K562 (cell line): ENCODE results near the gene SKAP1. TPM values are rescaled to one million over a fixed set of nuclear protein-coding genes. Genes with fewer than 3 reads are reported as not detected.

ENCODE experiments used
- ATF1 ChIP-seq, 2 experiments: fragments of 450-650 bp in 1 of 2; IDR thresholded peaks; 2 replicates each; pipeline ENCODE4 v1.6.1; 2016; ENCODE audit warnings: missing compliant biosample characterization in 1 of 2, missing genetic modification characterization in 1 of 2
- FOXM1 ChIP-seq, 2 experiments: fragments of 450-650 bp in 1 of 2; sonication (generic) in 1 of 2; formaldehyde crosslinking in 1 of 2; IDR thresholded peaks; 2 replicates each; pipeline versions ENCODE4 v1.6.1 to v1.9.0; 2017 to 2022; ENCODE audit warnings: low read depth in 2 of 2, mild to moderate bottlenecking in 2 of 2, missing genetic modification reagents in 1 of 2, moderate library complexity in 1 of 2
- JUND ChIP-seq, 2 experiments: IDR thresholded peaks; 2 replicates in 1 of 2; 3 replicates in 1 of 2; pipeline ENCODE4 v1.6.1; 2011; ENCODE audit warnings: borderline replicate concordance in 2 of 2, low read depth in 2 of 2, low read length in 2 of 2, improper control_type of control experiment in 1 of 2, missing biosample characterization in 1 of 2, missing genetic modification characterization in 1 of 2, missing genetic modification reagents in 1 of 2
- L3MBTL2 ChIP-seq: fragments of 450-650 bp; IDR thresholded peaks from 2 replicates; pipeline ENCODE4 v1.6.1; 2016; ENCODE audit warnings: mild to moderate bottlenecking, moderate library complexity
- PHF20 ChIP-seq: fragments of 450-650 bp; IDR thresholded peaks from 2 replicates; pipeline ENCODE4 v1.6.1; 2018; ENCODE audit not compliant: partially characterized antibody
- RBFOX2 ChIP-seq: fragments of 200-400 bp; formaldehyde crosslinking; IDR thresholded peaks from 2 replicates; pipeline ENCODE4 v1.6.1; 2017; ENCODE audit warnings: low read depth, mild to moderate bottlenecking, low read length, moderate library complexity
- TBL1XR1 ChIP-seq, 2 experiments: IDR thresholded peaks; 2 replicates each; pipeline ENCODE4 v1.6.1; 2012; ENCODE audit warnings: improper control_type of control experiment in 2 of 2, low read length in 2 of 2, mild to moderate bottlenecking in 1 of 2
- ZNF780A ChIP-seq: fragments of 250-450 bp; sonication (Bioruptor Pico); IDR thresholded peaks from 2 replicates; pipeline ENCODE4 v1.5.0; 2021; ENCODE audit warnings: mild to moderate bottlenecking
- polyA plus RNA-seq, 8 experiments: library from polyadenylated mRNA; depleted of rRNA in 4 of 8; stranded (reverse) in 5 of 8; unstranded in 3 of 8; fragments of >200 nt; fragmentation: Nextera tagmentation in 2 of 8; fragmentation: Illumina TruSeq in 1 of 8; extraction: Ambion mirVana in 2 of 8; extraction: Trizol in 1 of 8; gene quantifications; 2 replicates each; pipeline versions ENCODE4 v1.2.1 to v1.2.3, GENCODE V29; 2011 to 2014; ENCODE audit warnings: inconsistent platforms in 1 of 8, missing spikeins in 1 of 8
- total RNA-seq, 7 experiments: library from RNA; depleted of rRNA in 6 of 7; stranded (reverse); fragments of >200 nt in 6 of 7; fragmentation: Illumina TruSeq in 2 of 7; extraction: Trizol in 2 of 7; gene quantifications; 2 replicates each; pipeline versions ENCODE4 v1.2.1 to v1.2.3, GENCODE V29; 2011 to 2021; ENCODE audit warnings: low replicate concordance in 1 of 7
- TF ChIP-seq, protein P1 (sequence below), 2 experiments: fragments of 450-650 bp; IDR thresholded peaks; 2 replicates each; pipeline ENCODE4 v1.6.1; 2018; ENCODE audit warnings: mild to moderate bottlenecking in 2 of 2, low read depth in 1 of 2; ENCODE audit not compliant: partially characterized antibody in 2 of 2
- TF ChIP-seq, protein P2 (sequence below): sonication (generic); formaldehyde crosslinking; IDR thresholded peaks from 2 replicates; pipeline ENCODE4 v1.8.0; 2022; ENCODE audit warnings: mild to moderate bottlenecking, missing genetic modification reagents
- TF ChIP-seq, protein P3 (sequence below), 2 experiments: fragments of 200-800 bp in 1 of 2; sonication (Bioruptor generic) in 1 of 2; sonication (generic) in 1 of 2; formaldehyde crosslinking in 1 of 2; IDR thresholded peaks in 1 of 2; conservative IDR thresholded peaks in 1 of 2; 2 replicates each; pipeline versions ENCODE4 v1.5.0 to v1.6.1; 2016 to 2020; ENCODE audit warnings: missing compliant biosample characterization in 1 of 2, missing genetic modification characterization in 1 of 2, missing genetic modification reagents in 1 of 2
- TF ChIP-seq, protein P4 (sequence below): fragments of 450-650 bp; IDR thresholded peaks from 2 replicates; pipeline ENCODE4 v1.6.1; 2017; ENCODE audit warnings: antibody characterized with exemption
- TF ChIP-seq, protein P5 (sequence below): fragments of 450-650 bp; IDR thresholded peaks from 2 replicates; pipeline ENCODE4 v1.6.1; 2016; ENCODE audit warnings: mild to moderate bottlenecking

Gene SKAP1
- total and polyA plus RNA-seq, 9 of the 15 experiments (the other 6 are each of a cell fraction or from before 2014, with no cell fraction given) = 0.06 to 0.80 (median 0.10) TPM; not detected in 4

DNA sequence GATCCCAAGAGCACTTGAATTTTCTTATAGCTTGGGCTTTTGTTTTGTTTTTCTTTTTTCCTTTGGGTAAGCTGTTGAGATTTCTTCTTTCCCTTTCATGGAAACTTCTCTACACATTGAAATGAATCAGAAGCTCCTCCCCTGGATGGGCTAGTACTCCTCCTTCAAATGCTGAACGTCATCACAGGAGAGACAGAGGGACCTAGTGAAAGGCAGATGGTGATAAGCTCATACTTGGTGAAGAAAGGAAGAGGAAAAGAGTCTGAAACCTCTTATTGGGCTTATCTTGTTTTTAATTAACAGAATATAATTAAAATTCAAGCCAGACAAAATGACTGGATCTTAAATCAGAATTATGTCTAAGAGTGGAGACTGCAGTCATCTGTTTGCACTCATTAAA is 175.1 kb downstream of the SKAP1 start (continued):
- TF ChIP-seq, protein P1, sequence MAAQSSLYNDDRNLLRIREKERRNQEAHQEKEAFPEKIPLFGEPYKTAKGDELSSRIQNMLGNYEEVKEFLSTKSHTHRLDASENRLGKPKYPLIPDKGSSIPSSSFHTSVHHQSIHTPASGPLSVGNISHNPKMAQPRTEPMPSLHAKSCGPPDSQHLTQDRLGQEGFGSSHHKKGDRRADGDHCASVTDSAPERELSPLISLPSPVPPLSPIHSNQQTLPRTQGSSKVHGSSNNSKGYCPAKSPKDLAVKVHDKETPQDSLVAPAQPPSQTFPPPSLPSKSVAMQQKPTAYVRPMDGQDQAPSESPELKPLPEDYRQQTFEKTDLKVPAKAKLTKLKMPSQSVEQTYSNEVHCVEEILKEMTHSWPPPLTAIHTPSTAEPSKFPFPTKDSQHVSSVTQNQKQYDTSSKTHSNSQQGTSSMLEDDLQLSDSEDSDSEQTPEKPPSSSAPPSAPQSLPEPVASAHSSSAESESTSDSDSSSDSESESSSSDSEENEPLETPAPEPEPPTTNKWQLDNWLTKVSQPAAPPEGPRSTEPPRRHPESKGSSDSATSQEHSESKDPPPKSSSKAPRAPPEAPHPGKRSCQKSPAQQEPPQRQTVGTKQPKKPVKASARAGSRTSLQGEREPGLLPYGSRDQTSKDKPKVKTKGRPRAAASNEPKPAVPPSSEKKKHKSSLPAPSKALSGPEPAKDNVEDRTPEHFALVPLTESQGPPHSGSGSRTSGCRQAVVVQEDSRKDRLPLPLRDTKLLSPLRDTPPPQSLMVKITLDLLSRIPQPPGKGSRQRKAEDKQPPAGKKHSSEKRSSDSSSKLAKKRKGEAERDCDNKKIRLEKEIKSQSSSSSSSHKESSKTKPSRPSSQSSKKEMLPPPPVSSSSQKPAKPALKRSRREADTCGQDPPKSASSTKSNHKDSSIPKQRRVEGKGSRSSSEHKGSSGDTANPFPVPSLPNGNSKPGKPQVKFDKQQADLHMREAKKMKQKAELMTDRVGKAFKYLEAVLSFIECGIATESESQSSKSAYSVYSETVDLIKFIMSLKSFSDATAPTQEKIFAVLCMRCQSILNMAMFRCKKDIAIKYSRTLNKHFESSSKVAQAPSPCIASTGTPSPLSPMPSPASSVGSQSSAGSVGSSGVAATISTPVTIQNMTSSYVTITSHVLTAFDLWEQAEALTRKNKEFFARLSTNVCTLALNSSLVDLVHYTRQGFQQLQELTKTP (IDR thresholded peaks at IDR 0.05; ENCODE audit: low read depth in 1 of 2, partially characterized antibody in 2 of 2) = peak in 1 of 2 experiments; percentile 46
- TF ChIP-seq, protein P2, sequence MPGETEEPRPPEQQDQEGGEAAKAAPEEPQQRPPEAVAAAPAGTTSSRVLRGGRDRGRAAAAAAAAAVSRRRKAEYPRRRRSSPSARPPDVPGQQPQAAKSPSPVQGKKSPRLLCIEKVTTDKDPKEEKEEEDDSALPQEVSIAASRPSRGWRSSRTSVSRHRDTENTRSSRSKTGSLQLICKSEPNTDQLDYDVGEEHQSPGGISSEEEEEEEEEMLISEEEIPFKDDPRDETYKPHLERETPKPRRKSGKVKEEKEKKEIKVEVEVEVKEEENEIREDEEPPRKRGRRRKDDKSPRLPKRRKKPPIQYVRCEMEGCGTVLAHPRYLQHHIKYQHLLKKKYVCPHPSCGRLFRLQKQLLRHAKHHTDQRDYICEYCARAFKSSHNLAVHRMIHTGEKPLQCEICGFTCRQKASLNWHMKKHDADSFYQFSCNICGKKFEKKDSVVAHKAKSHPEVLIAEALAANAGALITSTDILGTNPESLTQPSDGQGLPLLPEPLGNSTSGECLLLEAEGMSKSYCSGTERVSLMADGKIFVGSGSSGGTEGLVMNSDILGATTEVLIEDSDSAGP (CRISPR knock-in tag) = no peak
- TF ChIP-seq L3MBTL2 (peak; percentile 48; the same call in 1 of the 2 replicates), FOXM1 (IDR thresholded peaks at IDR 0.05; ENCODE audit: low read depth) (0 out of 2 replicates have a peak, but pooled peaks have one; percentile 31), FOXM1 (CRISPR knock-in tag; IDR thresholded peaks at IDR 0.05; ENCODE audit: low read depth) (no peak), PHF20 (peak; percentile 72), ATF1 (CRISPR knock-in tag; IDR thresholded peaks at IDR 0.05) (no peak; the same call in 1 of the 2 replicates), ATF1 (tag; IDR thresholded peaks at IDR 0.05) (peak; percentile 82), TBL1XR1 (IDR thresholded peaks at IDR 0.05; ENCODE audit: low read length in 2 of 2) (peak in 1 of 2 experiments; percentile 31; a peak in 1 of 4 replicates), RBFOX2 (0 out of 2 replicates have a peak, but pooled peaks have one; percentile 18), JUND (IDR thresholded peaks at IDR 0.05; ENCODE audit: borderline replicate concordance, low read depth, low read length) (peak; percentile 42; the same call in 1 of the 2 replicates), JUND (tag; IDR thresholded peaks at IDR 0.05; ENCODE audit: borderline replicate concordance, low read depth, low read length) (no peak; the same call in 2 of the 3 replicates), ZNF780A (no peak)
- TF ChIP-seq, protein P3, sequence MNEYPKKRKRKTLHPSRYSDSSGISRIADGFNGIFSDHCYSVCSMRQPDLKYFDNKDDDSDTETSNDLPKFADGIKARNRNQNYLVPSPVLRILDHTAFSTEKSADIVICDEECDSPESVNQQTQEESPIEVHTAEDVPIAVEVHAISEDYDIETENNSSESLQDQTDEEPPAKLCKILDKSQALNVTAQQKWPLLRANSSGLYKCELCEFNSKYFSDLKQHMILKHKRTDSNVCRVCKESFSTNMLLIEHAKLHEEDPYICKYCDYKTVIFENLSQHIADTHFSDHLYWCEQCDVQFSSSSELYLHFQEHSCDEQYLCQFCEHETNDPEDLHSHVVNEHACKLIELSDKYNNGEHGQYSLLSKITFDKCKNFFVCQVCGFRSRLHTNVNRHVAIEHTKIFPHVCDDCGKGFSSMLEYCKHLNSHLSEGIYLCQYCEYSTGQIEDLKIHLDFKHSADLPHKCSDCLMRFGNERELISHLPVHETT (CRISPR knock-in tag; conservative IDR thresholded peaks at IDR 0.05 in 1 of 2, IDR thresholded peaks at IDR 0.05 in 1 of 2) = 0 out of 4 replicates have a peak, but pooled peaks of 1 of the 2 experiments have one; percentile 20
- TF ChIP-seq, protein P4, sequence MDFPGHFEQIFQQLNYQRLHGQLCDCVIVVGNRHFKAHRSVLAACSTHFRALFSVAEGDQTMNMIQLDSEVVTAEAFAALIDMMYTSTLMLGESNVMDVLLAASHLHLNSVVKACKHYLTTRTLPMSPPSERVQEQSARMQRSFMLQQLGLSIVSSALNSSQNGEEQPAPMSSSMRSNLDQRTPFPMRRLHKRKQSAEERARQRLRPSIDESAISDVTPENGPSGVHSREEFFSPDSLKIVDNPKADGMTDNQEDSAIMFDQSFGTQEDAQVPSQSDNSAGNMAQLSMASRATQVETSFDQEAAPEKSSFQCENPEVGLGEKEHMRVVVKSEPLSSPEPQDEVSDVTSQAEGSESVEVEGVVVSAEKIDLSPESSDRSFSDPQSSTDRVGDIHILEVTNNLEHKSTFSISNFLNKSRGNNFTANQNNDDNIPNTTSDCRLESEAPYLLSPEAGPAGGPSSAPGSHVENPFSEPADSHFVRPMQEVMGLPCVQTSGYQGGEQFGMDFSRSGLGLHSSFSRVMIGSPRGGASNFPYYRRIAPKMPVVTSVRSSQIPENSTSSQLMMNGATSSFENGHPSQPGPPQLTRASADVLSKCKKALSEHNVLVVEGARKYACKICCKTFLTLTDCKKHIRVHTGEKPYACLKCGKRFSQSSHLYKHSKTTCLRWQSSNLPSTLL = no peak
- TF ChIP-seq, protein P5, sequence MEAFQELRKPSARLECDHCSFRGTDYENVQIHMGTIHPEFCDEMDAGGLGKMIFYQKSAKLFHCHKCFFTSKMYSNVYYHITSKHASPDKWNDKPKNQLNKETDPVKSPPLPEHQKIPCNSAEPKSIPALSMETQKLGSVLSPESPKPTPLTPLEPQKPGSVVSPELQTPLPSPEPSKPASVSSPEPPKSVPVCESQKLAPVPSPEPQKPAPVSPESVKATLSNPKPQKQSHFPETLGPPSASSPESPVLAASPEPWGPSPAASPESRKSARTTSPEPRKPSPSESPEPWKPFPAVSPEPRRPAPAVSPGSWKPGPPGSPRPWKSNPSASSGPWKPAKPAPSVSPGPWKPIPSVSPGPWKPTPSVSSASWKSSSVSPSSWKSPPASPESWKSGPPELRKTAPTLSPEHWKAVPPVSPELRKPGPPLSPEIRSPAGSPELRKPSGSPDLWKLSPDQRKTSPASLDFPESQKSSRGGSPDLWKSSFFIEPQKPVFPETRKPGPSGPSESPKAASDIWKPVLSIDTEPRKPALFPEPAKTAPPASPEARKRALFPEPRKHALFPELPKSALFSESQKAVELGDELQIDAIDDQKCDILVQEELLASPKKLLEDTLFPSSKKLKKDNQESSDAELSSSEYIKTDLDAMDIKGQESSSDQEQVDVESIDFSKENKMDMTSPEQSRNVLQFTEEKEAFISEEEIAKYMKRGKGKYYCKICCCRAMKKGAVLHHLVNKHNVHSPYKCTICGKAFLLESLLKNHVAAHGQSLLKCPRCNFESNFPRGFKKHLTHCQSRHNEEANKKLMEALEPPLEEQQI = 0 out of 2 replicates have a peak, but pooled peaks have one; percentile 57
